ENCODE data around the gene TRPC4AP.

DNA sequence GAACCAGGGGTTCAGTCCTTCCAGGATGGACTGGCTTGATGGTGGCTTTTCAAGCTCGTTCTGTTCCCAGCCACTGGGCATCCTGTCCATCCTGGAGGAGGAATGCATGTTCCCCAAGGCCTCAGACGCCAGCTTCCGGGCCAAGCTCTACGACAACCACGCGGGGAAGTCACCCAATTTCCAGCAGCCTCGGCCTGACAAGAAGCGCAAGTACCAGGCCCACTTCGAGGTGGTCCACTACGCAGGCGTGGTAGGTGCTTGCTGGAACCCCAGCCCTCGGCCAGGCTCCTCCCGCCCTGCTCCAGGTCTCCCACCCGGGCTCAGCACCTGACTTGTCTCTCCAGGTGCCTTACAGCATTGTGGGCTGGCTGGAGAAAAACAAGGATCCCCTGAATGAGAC is 102.9 kb downstream of the TRPC4AP start:
- TF ChIP-seq, protein P1, sequence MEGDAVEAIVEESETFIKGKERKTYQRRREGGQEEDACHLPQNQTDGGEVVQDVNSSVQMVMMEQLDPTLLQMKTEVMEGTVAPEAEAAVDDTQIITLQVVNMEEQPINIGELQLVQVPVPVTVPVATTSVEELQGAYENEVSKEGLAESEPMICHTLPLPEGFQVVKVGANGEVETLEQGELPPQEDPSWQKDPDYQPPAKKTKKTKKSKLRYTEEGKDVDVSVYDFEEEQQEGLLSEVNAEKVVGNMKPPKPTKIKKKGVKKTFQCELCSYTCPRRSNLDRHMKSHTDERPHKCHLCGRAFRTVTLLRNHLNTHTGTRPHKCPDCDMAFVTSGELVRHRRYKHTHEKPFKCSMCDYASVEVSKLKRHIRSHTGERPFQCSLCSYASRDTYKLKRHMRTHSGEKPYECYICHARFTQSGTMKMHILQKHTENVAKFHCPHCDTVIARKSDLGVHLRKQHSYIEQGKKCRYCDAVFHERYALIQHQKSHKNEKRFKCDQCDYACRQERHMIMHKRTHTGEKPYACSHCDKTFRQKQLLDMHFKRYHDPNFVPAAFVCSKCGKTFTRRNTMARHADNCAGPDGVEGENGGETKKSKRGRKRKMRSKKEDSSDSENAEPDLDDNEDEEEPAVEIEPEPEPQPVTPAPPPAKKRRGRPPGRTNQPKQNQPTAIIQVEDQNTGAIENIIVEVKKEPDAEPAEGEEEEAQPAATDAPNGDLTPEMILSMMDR (conservative IDR thresholded peaks at IDR 0.05; ENCODE audit: low read length) = no peak
- no peak for TF ChIP-seq EZH2phosphoT487 (IDR thresholded peaks at IDR 0.05; ENCODE audit: borderline replicate concordance)

All from Loucy (cell line).